Fibroblast of skin of scalp (primary cell): Measurements from ENCODE around the gene TEN1. TPM values are rescaled to one million over a fixed set of nuclear protein-coding genes. Genes with fewer than 3 reads are reported as not detected.
"Not testable (repeated sequence)": the region's sequence is repeated elsewhere in the genome, so short reads cannot be mapped to it uniquely, and the experiment has no call there.

Source experiments
- DNase-seq: peaks from one replicate; pipeline ENCODE4 v3.0.0-alpha.2; 2013
- polyA plus RNA-seq, 2 experiments: library from polyadenylated mRNA; unstranded; fragments of 120-200 nt; gene quantifications; one replicate each; pipeline ENCODE4 v1.2.1, GENCODE V29; 2013; ENCODE audit not compliant: insufficient read length in 2 of 2

TEN1 gene
- 19.5 TPM for polyA plus RNA-seq (2013, experiment 1 of 2; ENCODE audit: insufficient read length)
- polyA plus RNA-seq (2013, experiment 2 of 2; ENCODE audit: insufficient read length), result 18.7 TPM

DNA sequence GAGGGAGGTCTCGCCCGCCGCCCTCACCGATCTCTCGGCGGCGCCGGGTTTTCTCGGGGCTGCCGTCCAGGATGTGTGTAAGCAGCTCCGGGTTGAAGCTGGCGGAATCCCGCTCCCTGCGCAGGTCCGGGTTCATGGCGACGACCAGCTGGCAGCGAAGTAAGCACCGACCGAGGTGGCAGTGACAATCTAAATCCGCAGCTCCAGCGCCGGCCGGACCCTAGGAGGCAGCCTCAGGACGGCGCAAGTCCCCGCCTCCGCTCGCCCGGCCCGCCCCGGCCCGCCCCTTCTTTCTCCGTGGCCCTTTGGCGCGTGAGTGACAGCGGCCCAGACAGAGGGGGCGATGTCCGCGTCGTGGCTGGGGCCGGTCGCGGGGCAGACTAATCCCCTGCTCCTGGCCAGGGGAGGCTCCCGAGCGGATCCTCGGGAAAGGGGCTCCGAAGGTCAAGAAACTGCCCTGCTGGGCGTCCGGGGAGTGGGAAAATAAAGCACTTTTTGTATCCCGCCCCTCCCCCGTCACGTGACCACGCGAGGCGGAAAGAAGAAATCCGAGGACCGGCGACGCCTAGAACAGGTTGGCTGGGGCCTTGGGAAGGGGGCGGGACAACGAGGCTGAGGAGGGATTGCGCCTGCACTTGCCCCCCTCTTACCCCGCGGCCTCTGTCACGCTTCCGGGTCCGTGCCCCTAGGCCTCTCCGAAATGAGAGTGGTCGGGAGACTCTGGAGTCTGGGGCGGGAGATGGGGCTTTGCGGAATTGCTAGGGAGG lies at the start of gene TEN1, which contains the start of gene ACOX1:
Gene TEN1, plus strand, starts transcription at position 303 of the 767 bp plus-strand sequence. CDS start 6,953 bp downstream, outside the sequence.
Gene ACOX1, minus strand, starts transcription at position 229 of the 767 bp plus-strand sequence. Its CDS starts 93 bp downstream, at position 136.
- DNase-seq, result peak; percentile 98

DNA sequence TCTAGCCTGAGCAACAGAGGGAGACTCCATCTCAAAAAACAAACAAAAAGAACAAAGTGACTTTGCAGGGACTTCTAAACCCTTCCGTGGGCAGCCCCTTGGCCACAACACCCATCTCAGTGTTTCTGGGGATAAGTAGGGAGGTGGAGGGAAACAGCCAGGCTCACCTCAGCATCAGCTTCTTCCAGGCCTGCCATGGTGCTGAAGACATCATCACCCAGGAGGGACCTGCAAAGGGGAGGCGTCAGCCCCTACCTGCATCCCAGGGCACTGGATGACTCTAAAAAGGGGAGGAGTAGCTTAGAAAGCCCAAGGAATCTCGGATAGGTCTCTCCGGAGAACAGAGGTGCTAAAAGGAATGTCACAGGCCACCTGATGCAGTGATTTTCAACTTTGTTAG lies 48.0 kb upstream of the TEN1 start:
- no peak for DNase-seq

DNA sequence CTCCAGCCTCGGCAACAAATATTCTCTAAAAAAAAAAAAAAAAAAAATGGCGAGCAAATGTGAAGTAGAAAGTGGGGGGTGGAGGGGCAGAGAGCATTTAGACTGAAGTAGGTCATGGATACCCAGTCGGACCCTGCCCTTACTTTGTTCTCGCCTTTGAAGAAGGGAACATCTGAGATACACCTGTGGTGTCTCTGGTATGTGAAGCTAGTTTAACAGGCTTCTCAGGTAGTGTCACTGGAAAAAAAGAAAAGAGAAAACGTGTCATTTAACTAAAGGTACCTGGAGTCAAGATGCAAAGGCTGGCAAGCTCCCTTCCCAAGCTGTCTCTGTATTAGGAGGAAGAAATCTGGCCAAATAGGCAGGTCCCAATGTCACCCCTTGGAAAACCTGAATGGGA lies 46.2 kb upstream of the TEN1 start:
- no peak for DNase-seq

GRCh38 chr17:75933808-75934207 lies 45.2 kb upstream of the TEN1 start:
- DNase-seq, result peak; percentile 15

DNA sequence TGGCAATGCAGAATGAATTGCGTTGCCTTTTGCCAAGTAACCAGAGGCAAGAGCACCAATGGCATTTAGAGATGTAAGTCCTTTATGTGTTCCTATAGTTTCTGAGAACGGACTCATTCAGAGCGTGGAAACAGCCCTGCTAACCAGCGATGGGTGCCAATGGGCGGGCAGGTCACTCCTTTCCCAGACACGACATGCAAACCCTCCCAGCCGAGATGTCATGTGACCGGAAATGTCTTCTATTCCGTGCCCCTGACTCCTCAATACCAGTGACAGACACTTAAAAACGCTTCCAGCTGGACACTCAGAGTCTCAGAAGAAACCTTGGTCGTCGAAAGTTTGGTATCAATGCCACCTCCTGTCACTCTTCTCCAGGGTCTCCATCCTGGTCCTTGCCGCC lies 41.4 kb upstream of the TEN1 start:
- no peak for DNase-seq

- peak; percentile 95 for DNase-seq
Measured at GRCh38 chr17:75940727-75941441, 38.2 kb upstream of the TEN1 start, which contains the start of gene FBF1. TSS of gene FBF1 (minus strand) at chr17:75941042. CDS start at chr17:75938149, 2,893 bp downstream.

DNA sequence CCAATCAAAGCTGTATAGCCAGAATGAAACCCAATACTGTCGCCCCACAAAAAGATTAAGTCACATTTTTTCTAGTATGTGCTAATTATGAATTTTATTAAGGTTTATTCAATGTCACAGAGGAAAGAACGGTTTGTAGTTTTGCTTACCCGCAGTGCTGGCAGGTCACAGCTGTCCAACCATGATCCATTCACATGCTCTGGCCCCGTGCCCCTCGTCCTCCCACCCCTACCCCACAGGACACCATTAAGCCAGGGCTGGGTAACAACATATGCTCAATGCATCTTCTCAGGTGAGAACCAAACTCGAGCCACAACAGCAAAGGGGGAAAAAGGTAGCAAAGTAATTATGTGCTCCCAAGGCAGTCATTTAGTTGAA lies 37.6 kb upstream of the TEN1 start:
- DNase-seq, result no peak

GRCh38 chr17:75942473-75942872 lies 36.6 kb upstream of the TEN1 start:
- no peak for DNase-seq

GRCh38 chr17:75943491-75943890 lies 35.5 kb upstream of the TEN1 start:
- DNase-seq, result no peak

- no peak for DNase-seq
Measured at GRCh38 chr17:75945211-75945610, 33.8 kb upstream of the TEN1 start.

- no peak for DNase-seq
Measured at GRCh38 chr17:75950421-75950820, 28.6 kb upstream of the TEN1 start.

GRCh38 chr17:75950855-75951554 lies 28.0 kb upstream of the TEN1 start:
- peak; percentile 45 for DNase-seq

GRCh38 chr17:75959051-75959838 lies 19.8 kb upstream of the TEN1 start:
- DNase-seq, result no peak

GRCh38 chr17:75959839-75960511 lies 19.1 kb upstream of the TEN1 start:
- no peak for DNase-seq

DNA sequence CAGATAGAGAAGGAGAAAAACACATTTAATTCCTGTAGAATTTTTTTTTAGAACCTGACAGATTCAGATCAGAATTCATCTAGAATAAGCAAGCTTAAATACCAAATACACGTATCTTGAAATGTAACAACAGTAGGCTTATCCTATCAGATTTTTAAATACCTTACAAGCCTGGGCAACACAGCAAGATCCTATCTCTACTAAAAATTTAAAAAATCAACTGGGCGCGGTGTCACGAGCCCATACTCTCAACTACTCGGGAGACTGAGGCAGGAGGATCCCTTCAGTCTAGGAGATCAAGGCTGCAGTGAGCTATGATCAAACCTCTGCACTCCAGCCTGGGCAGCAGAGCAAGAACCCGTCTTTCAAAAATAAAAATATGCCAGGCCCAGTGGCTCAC lies 13.6 kb upstream of the TEN1 start:
- no peak for DNase-seq

DNA sequence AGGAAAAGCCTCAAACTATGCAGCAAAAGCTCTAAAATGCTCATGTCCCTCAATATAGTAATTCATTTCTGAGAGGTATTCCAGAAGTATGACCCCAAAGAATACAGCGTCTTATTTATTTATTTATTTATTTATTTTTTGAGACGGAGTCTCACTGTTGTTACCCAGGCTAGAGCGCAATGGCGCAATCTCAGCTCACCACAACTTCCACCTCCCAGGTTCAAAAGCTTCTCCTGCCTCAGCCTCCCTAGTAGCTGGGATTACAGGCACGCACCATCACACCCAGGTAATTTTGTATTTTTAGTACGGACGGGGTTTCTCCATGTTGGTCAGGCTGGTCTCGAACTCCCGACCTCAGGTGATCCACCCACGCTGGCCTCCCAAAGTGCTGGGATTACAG lies 10.0 kb upstream of the TEN1 start:
- not testable (repeated sequence) for DNase-seq

DNA sequence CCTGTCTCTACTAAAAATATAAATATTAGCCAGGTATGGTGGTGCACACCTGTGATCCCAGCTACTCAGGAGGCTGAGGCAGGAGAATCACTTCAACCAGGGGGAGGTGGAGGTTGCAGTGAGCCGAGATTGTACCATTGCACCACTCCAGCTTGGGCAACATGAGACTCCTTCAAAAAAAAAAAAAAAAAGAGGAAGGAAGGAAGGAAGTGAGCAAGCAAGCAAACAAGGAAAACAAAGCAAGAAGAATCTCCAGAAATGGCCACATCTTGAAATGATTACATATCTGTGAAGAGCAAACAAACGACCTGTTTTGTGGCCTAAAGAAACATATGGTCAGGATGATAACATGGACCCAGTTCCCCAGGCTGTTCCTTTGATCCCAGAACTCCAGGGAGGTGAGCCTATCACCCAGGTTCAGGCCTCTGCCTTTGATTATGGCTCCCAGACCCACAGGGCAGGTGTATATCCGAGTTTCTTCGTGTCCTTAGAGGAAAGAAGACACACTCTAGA lies 9.0 kb upstream of the TEN1 start:
- DNase-seq, result no peak

- no peak for DNase-seq
Measured at GRCh38 chr17:75970626-75971025, 8.4 kb upstream of the TEN1 start.

DNA sequence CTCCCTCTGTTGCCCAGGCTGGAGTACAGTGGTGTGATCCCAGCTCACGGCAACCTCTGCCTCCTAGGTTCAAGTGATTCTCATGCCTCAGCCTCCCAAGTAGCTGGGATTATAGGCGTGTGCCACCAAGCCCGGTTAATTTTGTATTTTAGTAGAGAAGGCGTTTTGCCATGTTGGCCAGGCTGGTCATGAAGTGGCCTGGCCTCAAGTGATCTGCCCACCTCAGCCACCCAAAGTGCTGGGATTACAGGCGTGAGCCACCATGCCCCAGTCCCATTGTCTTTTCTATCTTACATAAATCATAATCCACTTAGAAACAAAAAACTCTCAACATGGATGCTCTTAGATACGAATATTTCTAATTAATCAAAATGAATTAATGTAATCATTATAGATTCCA lies 3.9 kb upstream of the TEN1 start:
- DNase-seq, result not testable (repeated sequence)

- no peak for DNase-seq
Measured at GRCh38 chr17:75975757-75976174, 3.3 kb upstream of the TEN1 start.

DNA sequence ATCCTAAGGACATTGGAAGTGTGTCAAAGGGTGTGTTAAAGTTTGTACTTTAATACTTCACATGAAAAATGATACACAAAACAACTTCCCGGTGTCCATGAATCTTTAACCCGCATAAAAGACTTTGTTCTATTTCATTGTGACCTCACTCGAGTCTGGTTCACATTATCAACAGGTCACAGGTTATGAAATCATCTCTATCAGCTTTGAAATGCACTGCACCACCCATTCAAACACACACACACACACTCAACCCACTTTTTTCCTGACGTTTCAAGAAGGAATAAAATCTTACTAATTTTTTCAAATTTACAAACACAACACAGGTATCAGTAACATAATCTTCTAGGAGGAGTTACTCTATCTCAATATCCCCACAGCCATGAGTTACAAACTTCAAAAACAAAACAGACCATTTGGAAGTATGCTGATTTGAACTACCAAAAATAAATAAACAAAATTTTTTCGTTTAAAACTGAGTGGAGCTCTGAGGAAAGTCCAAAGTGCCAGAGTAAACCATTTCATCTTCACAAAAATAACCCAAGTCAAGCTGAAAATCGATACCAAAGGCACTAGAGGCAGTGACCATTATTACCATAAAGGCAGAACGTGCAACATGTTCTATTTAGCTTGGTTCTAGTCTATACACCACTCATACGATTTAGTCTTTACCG lies 2.7 kb upstream of the TEN1 start:
- DNase-seq, result no peak
